Measurements from ENCODE around the gene SCN5A.
"Not testable (repeated sequence)": the region's sequence is repeated elsewhere in the genome, so short reads cannot be mapped to it uniquely, and the experiment has no call there.

SCN5A gene

GRCh38 chr3:38577371-38578080, 72.0 kb downstream of the SCN5A start:
- DNase-seq = no peak

- DNase-seq = no peak
Observed at GRCh38 chr3:38576526-38577370, 72.7 kb downstream of the SCN5A start.

- no peak for DNase-seq
Observed at GRCh38 chr3:38576131-38576525, 73.4 kb downstream of the SCN5A start.

- no peak for DNase-seq
Observed at GRCh38 chr3:38575279-38575843, 74.1 kb downstream of the SCN5A start.

- DNase-seq = no peak
Observed at GRCh38 chr3:38574411-38575278, 74.8 kb downstream of the SCN5A start.

GRCh38 chr3:38573556-38573955, 75.9 kb downstream of the SCN5A start:
- no peak for DNase-seq

- DNase-seq = no peak
Observed at GRCh38 chr3:38573111-38573510, 76.4 kb downstream of the SCN5A start.

- DNase-seq = no peak
Observed at GRCh38 chr3:38567498-38567897, 82.0 kb downstream of the SCN5A start.

GRCh38 chr3:38566794-38567193, 82.7 kb downstream of the SCN5A start:
- DNase-seq = not testable (repeated sequence)

- no peak for DNase-seq
Observed at GRCh38 chr3:38566215-38566528, 83.3 kb downstream of the SCN5A start.

- no peak for DNase-seq
Observed at GRCh38 chr3:38565339-38566214, 83.9 kb downstream of the SCN5A start.

- no peak for DNase-seq
Observed at GRCh38 chr3:38564631-38565338, 84.7 kb downstream of the SCN5A start.

- DNase-seq = no peak
Observed at GRCh38 chr3:38563886-38564270, 85.6 kb downstream of the SCN5A start.

GRCh38 chr3:38563070-38563885, 86.2 kb downstream of the SCN5A start:
- DNase-seq = no peak

GRCh38 chr3:38562467-38562925, 87.0 kb downstream of the SCN5A start:
- no peak for DNase-seq

- DNase-seq = no peak
Observed at GRCh38 chr3:38561746-38562466, 87.6 kb downstream of the SCN5A start.

- DNase-seq = no peak
Observed at GRCh38 chr3:38560996-38561717, 88.3 kb downstream of the SCN5A start.

- no peak for DNase-seq
Observed at GRCh38 chr3:38560284-38560683, 89.2 kb downstream of the SCN5A start.

- DNase-seq = no peak
Observed at GRCh38 chr3:38558864-38559263, 90.6 kb downstream of the SCN5A start.

Data from CD4-positive, alpha-beta T cell treated with Interleukin-10 for 1 hour (primary cell).